Measurements from ENCODE around the gene CAPS. TPM values are rescaled to one million over a fixed set of nuclear protein-coding genes. Genes with fewer than 3 reads are reported as not detected.
"Not testable (repeated sequence)": the region's sequence is repeated elsewhere in the genome, so short reads cannot be mapped to it uniquely, and the experiment has no call there.

CAPS gene
- total RNA-seq: 3.3 and 4.8 TPM in 2 replicates

- Mint-ChIP-seq H3K27me3 (ENCODE audit: low read depth) (no peaks in the 10 kb centered on the region), H3K4me3 (ENCODE audit: low read depth) (no peak within 1 kb of the TSS), H3K4me1 (ENCODE audit: low read depth) (no peaks in the 10 kb centered on the region), H3K27ac (no peak within 1 kb of the TSS), H3K36me3 (ENCODE audit: low read depth) (peaks cover 23% of the 10 kb centered on the region), H3K9me3 (no peaks in the 10 kb centered on the region)
- no peak for DNase-seq (ENCODE audit: low spot score)
- intact Hi-C loops (cut with micrococcal nuclease): no loop called here
Observed at GRCh38 chr19:5913739-5914357, at the start of gene CAPS. Gene CAPS (plus strand): TSS chr19:5914254. CDS start chr19:5914407, 153 bp downstream.

GRCh38 chr19:5864725-5865486 lies 49.1 kb upstream of the CAPS start:
- Mint-ChIP-seq H3K27ac (no peak overlapping the region), H3K4me3 (ENCODE audit: low read depth) (no peak overlapping the region)

GRCh38 chr19:5865772-5866171 lies 48.3 kb upstream of the CAPS start:
- Mint-ChIP-seq H3K4me3 (ENCODE audit: low read depth) (no peak overlapping the region), H3K36me3 (ENCODE audit: low read depth) (no peaks in the 10 kb centered on the region), H3K9me3 (no peaks in the 10 kb centered on the region), H3K27me3 (ENCODE audit: low read depth) (no peaks in the 10 kb centered on the region), H3K4me1 (ENCODE audit: low read depth) (no peaks in the 10 kb centered on the region), H3K27ac (no peak overlapping the region)
- DNase-seq (ENCODE audit: low spot score): no peak
- intact Hi-C loops (cut with micrococcal nuclease): no loop called here

More at GRCh38 chr19:5864725-5865486, 49.1 kb upstream of the CAPS start:
- H3K4me1 Mint-ChIP-seq (ENCODE audit: low read depth): no peaks in the 10 kb centered on the region
- H3K27me3 Mint-ChIP-seq (ENCODE audit: low read depth): no peaks in the 10 kb centered on the region
- intact Hi-C loops (cut with micrococcal nuclease): no loop called here
- H3K9me3 Mint-ChIP-seq: no peaks in the 10 kb centered on the region
- DNase-seq (ENCODE audit: low spot score): no peak
- no peaks in the 10 kb centered on the region for H3K36me3 Mint-ChIP-seq (ENCODE audit: low read depth)

- no peak overlapping the region for H3K4me3 Mint-ChIP-seq (ENCODE audit: low read depth)
- intact Hi-C loops (cut with micrococcal nuclease): no loop called here
- no peaks in the 10 kb centered on the region for H3K4me1 Mint-ChIP-seq (ENCODE audit: low read depth)
- DNase-seq (ENCODE audit: low spot score): no peak
- no peaks in the 10 kb centered on the region for H3K9me3 Mint-ChIP-seq
- no peaks in the 10 kb centered on the region for H3K36me3 Mint-ChIP-seq (ENCODE audit: low read depth)
- H3K27me3 Mint-ChIP-seq (ENCODE audit: low read depth): no peaks in the 10 kb centered on the region
- H3K27ac Mint-ChIP-seq: no peak overlapping the region
Observed at GRCh38 chr19:5867201-5868136, 46.6 kb upstream of the CAPS start.

GRCh38 chr19:5870986-5871394 lies 43.1 kb upstream of the CAPS start:
- Mint-ChIP-seq H3K27me3 (ENCODE audit: low read depth) (no peaks in the 10 kb centered on the region), H3K36me3 (ENCODE audit: low read depth) (no peaks in the 10 kb centered on the region), H3K9me3 (no peaks in the 10 kb centered on the region), H3K4me1 (ENCODE audit: low read depth) (no peaks in the 10 kb centered on the region), H3K27ac (no peak overlapping the region), H3K4me3 (ENCODE audit: low read depth) (no peak overlapping the region)
- intact Hi-C loops (cut with micrococcal nuclease): no loop called here
- DNase-seq (ENCODE audit: low spot score): no peak

GRCh38 chr19:5873617-5874199 lies 40.3 kb upstream of the CAPS start:
- DNase-seq (ENCODE audit: low spot score): no peak
- H3K36me3 Mint-ChIP-seq (ENCODE audit: low read depth): no peaks in the 10 kb centered on the region
- intact Hi-C loops (cut with micrococcal nuclease): no loop called here
- H3K27me3 Mint-ChIP-seq (ENCODE audit: low read depth): no peaks in the 10 kb centered on the region
- no peaks in the 10 kb centered on the region for H3K9me3 Mint-ChIP-seq
- H3K4me3 Mint-ChIP-seq (ENCODE audit: low read depth): no peak overlapping the region
- H3K4me1 Mint-ChIP-seq (ENCODE audit: low read depth): no peaks in the 10 kb centered on the region
- no peak overlapping the region for H3K27ac Mint-ChIP-seq

- H3K4me3 Mint-ChIP-seq (ENCODE audit: low read depth): not testable (repeated sequence)
Observed at GRCh38 chr19:5874496-5874895, 39.6 kb upstream of the CAPS start.

GRCh38 chr19:5877427-5877826 lies 36.6 kb upstream of the CAPS start:
- Mint-ChIP-seq H3K36me3 (ENCODE audit: low read depth) (no peaks in the 10 kb centered on the region), H3K27me3 (ENCODE audit: low read depth) (peaks cover under 1% of the 10 kb centered on the region), H3K27ac (no peak overlapping the region), H3K9me3 (no peaks in the 10 kb centered on the region), H3K4me3 (ENCODE audit: low read depth) (no peak overlapping the region), H3K4me1 (ENCODE audit: low read depth) (no peaks in the 10 kb centered on the region)
- intact Hi-C loops (cut with micrococcal nuclease): no loop called here
- no peak for DNase-seq (ENCODE audit: low spot score)

More at GRCh38 chr19:5874496-5874895, 39.6 kb upstream of the CAPS start:
- DNase-seq (ENCODE audit: low spot score); H3K27ac Mint-ChIP-seq; H3K36me3 Mint-ChIP-seq (ENCODE audit: low read depth); H3K27me3 Mint-ChIP-seq (ENCODE audit: low read depth); H3K9me3 Mint-ChIP-seq; intact Hi-C loops (cut with micrococcal nuclease); H3K4me1 Mint-ChIP-seq (ENCODE audit: low read depth): not testable (repeated sequence)

- no peaks in the 10 kb centered on the region for H3K4me1 Mint-ChIP-seq (ENCODE audit: low read depth)
- H3K27ac Mint-ChIP-seq: no peak overlapping the region
- no peak overlapping the region for H3K4me3 Mint-ChIP-seq (ENCODE audit: low read depth)
- peaks cover 2% of the 10 kb centered on the region for H3K27me3 Mint-ChIP-seq (ENCODE audit: low read depth)
- intact Hi-C loops (cut with micrococcal nuclease): no loop called here
- no peaks in the 10 kb centered on the region for H3K9me3 Mint-ChIP-seq
- H3K36me3 Mint-ChIP-seq (ENCODE audit: low read depth): no peaks in the 10 kb centered on the region
- no peak for DNase-seq (ENCODE audit: low spot score)
Observed at GRCh38 chr19:5877882-5878281, 36.2 kb upstream of the CAPS start.

GRCh38 chr19:5880196-5880595 lies 33.9 kb upstream of the CAPS start:
- Mint-ChIP-seq H3K4me3 (ENCODE audit: low read depth) (no peak overlapping the region), H3K27me3 (ENCODE audit: low read depth) (peaks cover 4% of the 10 kb centered on the region), H3K9me3 (no peaks in the 10 kb centered on the region), H3K36me3 (ENCODE audit: low read depth) (no peaks in the 10 kb centered on the region), H3K27ac (no peak overlapping the region), H3K4me1 (ENCODE audit: low read depth) (no peaks in the 10 kb centered on the region)
- no peak for DNase-seq (ENCODE audit: low spot score)
- intact Hi-C loops (cut with micrococcal nuclease): no loop called here

GRCh38 chr19:5880604-5881078 lies 33.4 kb upstream of the CAPS start:
- H3K27ac Mint-ChIP-seq: no peak overlapping the region
- no peaks in the 10 kb centered on the region for H3K4me1 Mint-ChIP-seq (ENCODE audit: low read depth)
- no peak overlapping the region for H3K4me3 Mint-ChIP-seq (ENCODE audit: low read depth)
- no peaks in the 10 kb centered on the region for H3K9me3 Mint-ChIP-seq
- DNase-seq (ENCODE audit: low spot score): no peak
- H3K36me3 Mint-ChIP-seq (ENCODE audit: low read depth): no peaks in the 10 kb centered on the region
- H3K27me3 Mint-ChIP-seq (ENCODE audit: low read depth): peaks cover 4% of the 10 kb centered on the region
- intact Hi-C loops (cut with micrococcal nuclease): no loop called here

GRCh38 chr19:5881543-5882299 lies 32.3 kb upstream of the CAPS start:
- intact Hi-C loops (cut with micrococcal nuclease): no loop called here
- H3K27ac Mint-ChIP-seq: no peak overlapping the region
- no peaks in the 10 kb centered on the region for H3K9me3 Mint-ChIP-seq
- H3K36me3 Mint-ChIP-seq (ENCODE audit: low read depth): no peaks in the 10 kb centered on the region
- no peaks in the 10 kb centered on the region for H3K4me1 Mint-ChIP-seq (ENCODE audit: low read depth)
- DNase-seq (ENCODE audit: low spot score): no peak
- no peak overlapping the region for H3K4me3 Mint-ChIP-seq (ENCODE audit: low read depth)
- peaks cover 4% of the 10 kb centered on the region for H3K27me3 Mint-ChIP-seq (ENCODE audit: low read depth)

Measured in activated T-helper 2 cell treated with anti-CD3 and anti-CD28 coated beads, Interferon-gamma antibody, Interleukin-2, Interleukin-4, amounts not matched to agents 10 μg/mL and 5 μg/mL and 100 μg/mL, durations not matched to agents 14 hours and 24 hours and 36 hours (primary cell).